Calu3 (cell line): ENCODE results near the gene HNF1B. TPM values are rescaled to one million over a fixed set of nuclear protein-coding genes. Genes with fewer than 3 reads are reported as not detected.

Experiments
- BruUV-seq: library from RNA; stranded (reverse); fragments of 400-500 nt; replicated peaks from 2 replicates; lab custom pipeline; 2021; lab: Mats Ljungman, UMichigan
- CTCF ChIA-PET: fragments of 300-600 bp; sonication (Branson Sonifier 250); formaldehyde crosslinking; loops from one replicate; lab custom pipeline; 2022; ENCODE audit warnings: antibody characterized with exemption; lab: Charles Lee
- DNase-seq: peaks from one replicate; pipeline ENCODE4 v3.0.0; 2022
- H3K27ac Mint-ChIP-seq: one replicate; pipeline ENCODE4 v1.8.0; 2022; ENCODE audit warnings: mixed read lengths; ENCODE audit not compliant: unreplicated experiment
- H3K27me3 Mint-ChIP-seq: one replicate; pipeline ENCODE4 v1.8.0; 2022; ENCODE audit warnings: mixed read lengths; ENCODE audit not compliant: unreplicated experiment
- H3K36me3 Mint-ChIP-seq: one replicate; pipeline ENCODE4 v1.8.0; 2022; ENCODE audit warnings: mild to moderate bottlenecking, moderate library complexity, mixed read lengths; ENCODE audit not compliant: insufficient read depth, unreplicated experiment
- H3K4me1 Mint-ChIP-seq: one replicate; pipeline ENCODE4 v1.8.0; 2022; ENCODE audit warnings: mild to moderate bottlenecking, low read depth, mixed read lengths; ENCODE audit not compliant: unreplicated experiment
- H3K4me3 Mint-ChIP-seq: one replicate; pipeline ENCODE4 v1.8.0; 2022; ENCODE audit warnings: mild to moderate bottlenecking, low read depth, moderate library complexity, mixed read lengths; ENCODE audit not compliant: unreplicated experiment
- H3K9me3 Mint-ChIP-seq: one replicate; pipeline ENCODE4 v1.8.0; 2022; ENCODE audit warnings: low read depth, mixed read lengths; ENCODE audit not compliant: unreplicated experiment
- CTCF ChIP-seq: fragments of 200-600 bp; IDR thresholded peaks from one replicate; pipeline ENCODE4 v1.8.0; 2022; ENCODE audit warnings: antibody characterized with exemption; ENCODE audit not compliant: unreplicated experiment
- intact Hi-C: fragments of 100-400 bp; cut with micrococcal nuclease; formaldehyde crosslinking; loops from one replicate; pipeline ENCODE4 v1.10.0; 2022; ENCODE audit not compliant: unreplicated experiment
- total RNA-seq: library from RNA; stranded (reverse); gene quantifications from 2 replicates; pipeline ENCODE4 v1.2.3, GENCODE V29; 2022

The HNF1B gene
- total RNA-seq, 1 experiment from 2014 or later: 127 TPM

GRCh38 chr17:37674511-37674910, 70.3 kb downstream of the HNF1B start:
- intact Hi-C loops: no loop called here
- H3K4me1 Mint-ChIP-seq: peaks cover 8% of the 10 kb centered on the region
- H3K36me3 Mint-ChIP-seq: no peaks in the 10 kb centered on the region
- no peak overlapping the region for H3K4me3 Mint-ChIP-seq
- DNase-seq: no peak
- TF ChIP-seq CTCF: no peak
- H3K9me3 Mint-ChIP-seq: peaks cover 2% of the 10 kb centered on the region
- CTCF ChIA-PET: interaction anchor here (0.5 kb wide), 1 partner anchor 1135 kb away, joined by 3 read pairs; no protein-coding TSS in a partner anchor
- BruUV-seq: no TSS peak
- no peak overlapping the region for H3K27ac Mint-ChIP-seq
- peaks cover 9% of the 10 kb centered on the region for H3K27me3 Mint-ChIP-seq

- H3K36me3 Mint-ChIP-seq: no peaks in the 10 kb centered on the region
- CTCF ChIA-PET: interaction anchor here (0.7 kb wide), 1 partner anchor 92 kb away, joined by 3 read pairs; no protein-coding TSS in a partner anchor
- BruUV-seq: no TSS peak
- intact Hi-C loops: no loop called here
- peaks cover 8% of the 10 kb centered on the region for H3K4me1 Mint-ChIP-seq
- no peak overlapping the region for H3K4me3 Mint-ChIP-seq
- no peak for DNase-seq
- H3K9me3 Mint-ChIP-seq: peaks cover 1% of the 10 kb centered on the region
- H3K27me3 Mint-ChIP-seq: peaks cover 9% of the 10 kb centered on the region
- no peak for TF ChIP-seq CTCF
- H3K27ac Mint-ChIP-seq: no peak overlapping the region
Measured at GRCh38 chr17:37673386-37673785, 71.5 kb downstream of the HNF1B start.

DNA sequence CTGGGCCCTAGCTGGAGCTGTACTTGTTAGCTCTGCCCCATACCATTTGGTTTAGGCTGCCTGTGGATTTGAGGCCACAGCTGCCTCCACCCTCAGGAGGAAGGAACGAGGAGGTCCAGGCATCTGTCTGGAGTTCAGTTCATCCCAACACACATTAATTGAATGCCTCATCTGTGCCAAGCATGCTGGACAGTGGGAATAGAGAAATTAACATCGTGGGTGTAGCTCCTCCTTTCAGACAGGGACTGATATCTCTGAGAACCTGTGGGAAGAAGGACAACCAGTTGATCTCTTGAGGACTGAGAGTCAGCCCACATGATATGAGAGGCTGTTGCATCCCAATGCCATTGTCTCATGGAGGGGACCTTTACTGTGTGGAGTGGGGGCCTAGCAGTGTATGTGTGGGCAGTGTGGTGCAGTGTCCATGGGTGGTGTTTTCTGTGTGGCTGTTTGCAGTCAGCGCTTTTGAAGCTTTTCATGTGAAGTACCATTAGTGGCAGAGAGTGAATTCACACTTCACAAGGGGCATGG, 72.2 kb downstream of the HNF1B start:
- DNase-seq: no peak
- no peaks in the 10 kb centered on the region for H3K36me3 Mint-ChIP-seq
- no peak overlapping the region for H3K27ac Mint-ChIP-seq
- no TSS peak for BruUV-seq
- CTCF ChIA-PET: interaction anchor here (0.6 to 2.2 kb wide), 9 partner anchors 9 to 459 kb away, joined by 3 to 9 read pairs (median 4); no protein-coding TSS in a partner anchor
- H3K4me1 Mint-ChIP-seq: peaks cover 2% of the 10 kb centered on the region
- no peak for TF ChIP-seq CTCF
- no peaks in the 10 kb centered on the region for H3K9me3 Mint-ChIP-seq
- no peak overlapping the region for H3K4me3 Mint-ChIP-seq
- intact Hi-C loops: no loop called here
- peaks cover 9% of the 10 kb centered on the region for H3K27me3 Mint-ChIP-seq

- DNase-seq: no peak
- no peak for TF ChIP-seq CTCF
- intact Hi-C loops: no loop called here
- no peaks in the 10 kb centered on the region for H3K36me3 Mint-ChIP-seq
- no peak overlapping the region for H3K27ac Mint-ChIP-seq
- no TSS peak for BruUV-seq
- CTCF ChIA-PET: interaction anchor here (0.6 to 2.2 kb wide), 14 partner anchors 9 to 459 kb away, joined by 3 to 9 read pairs (median 4); no protein-coding TSS in a partner anchor
- no peak overlapping the region for H3K4me3 Mint-ChIP-seq
- H3K4me1 Mint-ChIP-seq: no peaks in the 10 kb centered on the region
- peaks cover 3% of the 10 kb centered on the region for H3K27me3 Mint-ChIP-seq
- H3K9me3 Mint-ChIP-seq: no peaks in the 10 kb centered on the region
Measured at GRCh38 chr17:37671824-37672547, 72.9 kb downstream of the HNF1B start.
